HFF-Myc (cell line): ENCODE results near the gene POLR2F.

Experiments
- DNase-seq: peaks from one replicate; pipeline ENCODE4 v3.0.0-alpha.2; 2011; ENCODE audit warnings: low read depth; ENCODE audit errors: extremely low read depth
- H3K4me3 ChIP-seq: replicated peaks from 2 replicates; pipeline ENCODE4 v1.5.1; 2011; ENCODE audit warnings: low read depth, mild to moderate bottlenecking, control low read depth, low read length
- TF ChIP-seq, protein P1 (sequence below): IDR thresholded peaks from 2 replicates; pipeline ENCODE4 v1.5.1; 2012; ENCODE audit warnings: mild to moderate bottlenecking, low read depth, low read length, control low read depth; ENCODE audit errors: missing control alignments

Gene POLR2F

DNA sequence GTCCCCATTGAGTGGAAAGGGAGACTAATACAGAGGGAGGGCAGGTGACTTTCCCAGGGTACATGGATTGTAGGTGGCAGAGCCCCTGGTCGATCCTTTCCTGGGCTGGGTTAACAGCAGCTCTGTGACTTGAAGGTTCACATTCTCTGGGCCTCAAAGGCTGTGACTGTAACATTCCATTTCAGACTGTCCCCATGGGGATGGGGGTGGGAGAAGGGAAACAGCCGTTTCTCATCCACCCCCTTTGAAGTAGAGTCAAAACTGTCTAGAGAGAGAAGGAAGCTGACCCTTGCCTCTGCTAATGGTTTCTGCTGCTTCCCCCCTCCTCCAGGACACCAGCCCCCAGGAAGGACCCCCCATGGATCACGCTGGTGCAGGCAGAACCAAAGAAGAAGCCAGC lies 28.2 kb upstream of the POLR2F start:
- TF ChIP-seq, protein P1, sequence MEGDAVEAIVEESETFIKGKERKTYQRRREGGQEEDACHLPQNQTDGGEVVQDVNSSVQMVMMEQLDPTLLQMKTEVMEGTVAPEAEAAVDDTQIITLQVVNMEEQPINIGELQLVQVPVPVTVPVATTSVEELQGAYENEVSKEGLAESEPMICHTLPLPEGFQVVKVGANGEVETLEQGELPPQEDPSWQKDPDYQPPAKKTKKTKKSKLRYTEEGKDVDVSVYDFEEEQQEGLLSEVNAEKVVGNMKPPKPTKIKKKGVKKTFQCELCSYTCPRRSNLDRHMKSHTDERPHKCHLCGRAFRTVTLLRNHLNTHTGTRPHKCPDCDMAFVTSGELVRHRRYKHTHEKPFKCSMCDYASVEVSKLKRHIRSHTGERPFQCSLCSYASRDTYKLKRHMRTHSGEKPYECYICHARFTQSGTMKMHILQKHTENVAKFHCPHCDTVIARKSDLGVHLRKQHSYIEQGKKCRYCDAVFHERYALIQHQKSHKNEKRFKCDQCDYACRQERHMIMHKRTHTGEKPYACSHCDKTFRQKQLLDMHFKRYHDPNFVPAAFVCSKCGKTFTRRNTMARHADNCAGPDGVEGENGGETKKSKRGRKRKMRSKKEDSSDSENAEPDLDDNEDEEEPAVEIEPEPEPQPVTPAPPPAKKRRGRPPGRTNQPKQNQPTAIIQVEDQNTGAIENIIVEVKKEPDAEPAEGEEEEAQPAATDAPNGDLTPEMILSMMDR: no peak
- H3K4me3 ChIP-seq: no peak overlapping the region
- DNase-seq: no peak

DNA sequence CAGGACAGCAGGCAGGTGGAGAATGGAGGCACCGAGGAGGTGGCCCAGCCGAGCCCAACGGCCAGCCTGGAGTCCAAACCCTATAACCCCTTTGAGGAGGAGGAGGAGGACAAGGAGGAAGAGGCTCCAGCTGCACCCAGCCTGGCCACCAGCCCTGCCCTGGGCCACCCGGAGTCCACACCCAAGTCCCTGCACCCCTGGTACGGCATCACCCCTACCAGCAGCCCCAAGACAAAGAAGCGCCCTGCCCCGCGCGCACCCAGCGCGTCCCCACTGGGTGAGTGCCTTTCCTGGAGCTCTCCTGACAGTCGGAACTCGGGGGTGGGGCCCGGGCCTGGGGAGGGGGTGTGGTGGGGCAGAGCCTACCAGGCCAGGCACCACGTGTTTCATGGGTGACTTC lies 27.7 kb upstream of the POLR2F start:
- no peak for DNase-seq
- TF ChIP-seq, protein P1: no peak
- H3K4me3 ChIP-seq: no peak overlapping the region

DNA sequence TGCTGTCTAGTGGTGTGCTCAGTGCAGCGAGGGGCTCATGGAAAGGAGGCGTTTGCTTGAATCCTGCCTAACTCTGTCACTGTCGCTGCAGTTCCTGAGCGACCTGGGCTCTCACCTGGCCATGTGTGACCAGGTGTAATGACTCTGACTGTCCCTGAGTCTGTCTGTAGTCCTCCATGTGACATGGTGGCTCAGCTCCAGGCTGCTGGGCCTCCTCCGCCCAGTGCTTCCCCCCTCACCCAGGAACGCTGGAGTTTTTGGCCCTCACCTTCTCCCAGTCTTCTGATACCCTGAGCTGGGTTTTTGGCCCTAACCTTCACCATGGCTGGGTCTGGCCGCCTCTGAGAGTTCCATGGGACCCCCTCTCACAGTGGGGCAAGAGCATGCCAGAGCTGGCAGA lies 27.1 kb upstream of the POLR2F start:
- no peak for DNase-seq
- TF ChIP-seq, protein P1: no peak
- no peak overlapping the region for H3K4me3 ChIP-seq

DNA sequence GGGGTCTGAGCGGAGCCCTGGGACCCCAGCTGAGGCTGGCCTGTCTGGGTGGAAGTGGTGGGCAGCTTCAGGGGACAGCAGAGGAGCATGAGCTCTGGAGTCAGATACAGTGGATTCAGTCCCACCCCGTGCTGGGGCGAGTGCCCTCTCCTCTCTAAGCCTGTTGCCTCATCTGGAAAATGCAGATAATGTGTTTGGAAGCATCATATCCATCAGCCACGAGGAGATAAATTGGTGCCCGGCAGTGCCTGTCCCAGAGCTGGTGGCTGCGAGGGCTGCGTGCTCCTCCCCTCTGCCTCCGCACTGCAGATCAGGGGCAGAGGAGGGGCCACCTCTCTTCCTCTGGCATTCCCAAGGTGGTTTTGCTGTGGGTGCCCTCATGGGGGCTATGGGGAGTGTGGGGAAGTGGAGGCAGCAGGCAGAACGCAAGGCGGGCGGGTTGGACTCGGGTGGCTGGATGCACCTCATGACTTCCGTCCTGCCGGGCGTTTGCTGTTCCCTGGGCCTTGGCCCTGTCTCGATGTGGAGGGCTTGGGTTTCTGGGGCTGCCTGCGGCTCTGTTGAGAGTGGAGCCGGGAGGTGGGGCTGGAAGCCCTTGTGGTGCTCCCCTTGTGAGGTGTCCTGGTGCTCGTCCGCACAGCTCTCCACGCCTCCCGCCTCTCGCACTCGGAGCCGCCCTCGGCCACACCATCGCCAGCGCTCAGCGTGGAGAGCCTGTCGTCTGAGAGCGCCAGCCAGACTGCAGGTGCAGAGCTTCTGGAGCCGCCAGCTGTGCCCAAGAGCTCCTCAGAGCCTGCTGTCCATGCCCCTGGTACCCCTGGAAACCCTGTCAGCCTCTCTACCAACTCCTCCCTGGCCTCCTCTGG lies 26.5 kb upstream of the POLR2F start:
- no peak for DNase-seq
- H3K4me3 ChIP-seq: no peak overlapping the region
- TF ChIP-seq, protein P1: no peak

DNA sequence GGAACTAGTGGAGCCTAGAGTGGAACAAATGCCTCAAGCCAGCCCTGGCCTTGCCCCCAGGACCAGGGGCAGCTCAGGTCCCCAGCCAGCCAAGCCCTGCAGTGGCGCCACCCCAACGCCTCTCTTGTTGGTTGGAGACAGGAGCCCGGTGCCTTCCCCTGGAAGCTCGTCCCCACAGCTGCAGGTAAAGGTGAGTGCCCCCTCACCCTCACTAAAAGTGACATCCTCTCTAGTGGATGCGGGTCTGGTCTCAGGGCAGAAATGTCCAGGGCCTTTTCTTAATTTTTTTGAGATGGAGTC lies 25.9 kb upstream of the POLR2F start:
- TF ChIP-seq, protein P1: no peak
- no peak overlapping the region for H3K4me3 ChIP-seq
- no peak for DNase-seq

DNA sequence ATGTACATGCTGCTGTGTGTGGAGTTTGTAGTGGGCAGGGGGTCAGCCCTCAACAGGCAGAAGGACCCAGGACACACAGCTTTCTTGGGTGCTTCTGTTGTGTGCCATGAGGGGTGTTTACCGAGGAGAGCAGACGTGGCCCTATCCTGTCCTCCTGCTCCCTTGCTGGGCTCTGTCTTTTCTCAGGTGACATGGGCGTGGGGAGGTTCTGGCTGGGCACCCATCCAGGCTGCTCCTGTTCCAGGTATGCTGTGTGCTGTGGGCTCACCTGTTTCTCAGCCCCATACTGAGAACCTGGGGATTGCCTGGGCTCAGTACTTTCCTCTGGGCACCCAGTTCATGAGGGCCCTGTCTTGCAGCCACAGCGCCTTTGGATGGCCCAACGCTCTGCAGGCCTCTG lies 24.1 kb upstream of the POLR2F start:
- no peak overlapping the region for H3K4me3 ChIP-seq
- DNase-seq: no peak
- TF ChIP-seq, protein P1: no peak
